Upper lobe of left lung (tissue), 6 donors: ENCODE results near the gene EDA2R. TPM values are rescaled to one million over a fixed set of nuclear protein-coding genes. Genes with fewer than 3 reads are reported as not detected.

Experiments
- ATAC-seq, 2 donors: fragments of 200-7000 bp; cut with Tn5 transposase; one replicate each; pipeline ENCODE4 v1.9.1; 2022; ENCODE audit warnings: mild to moderate bottlenecking in 2 of 2, moderate library complexity in 2 of 2; ENCODE audit not compliant: low FRiP score in 2 of 2
- DNase-seq, 2 donors: peaks; one replicate each; pipeline ENCODE4 v3.0.0-alpha.2; 2019 to 2020
- H3K27ac ChIP-seq, 4 donors: fragments of 200-600 bp; sonication (generic); one replicate each; pipeline ENCODE4 v1.5.1; 2016 to 2019
- H3K27me3 ChIP-seq, 4 donors: fragments of 200-600 bp; sonication (generic); one replicate each; pipeline ENCODE4 v1.5.1; 2017 to 2019
- H3K36me3 ChIP-seq, 4 donors: fragments of 200-600 bp; sonication (generic); one replicate each; pipeline ENCODE4 v1.5.1; 2016 to 2019
- H3K4me1 ChIP-seq, 4 donors: fragments of 200-600 bp; sonication (generic); one replicate each; pipeline ENCODE4 v1.5.1; 2018 to 2019
- H3K4me3 ChIP-seq, 4 donors: fragments of 200-600 bp; sonication (generic); one replicate each; pipeline ENCODE4 v1.5.1; 2017 to 2019; ENCODE audit warnings: mild to moderate bottlenecking in 2 of 4, moderate library complexity in 1 of 4
- H3K9me3 ChIP-seq, 4 donors: fragments of 200-600 bp; sonication (generic); one replicate each; pipeline ENCODE4 v1.5.1; 2018 to 2019
- CTCF ChIP-seq, 6 experiments: fragments of 450-650 bp in 4 of 6; fragments of 200-600 bp in 2 of 6; sonication (generic) in 2 of 6; IDR thresholded peaks; one replicate each; pipeline ENCODE4 v1.5.1; 2016 to 2019; ENCODE audit warnings: antibody characterized with exemption in 6 of 6
- EP300 ChIP-seq, 4 donors: sonication (generic); formaldehyde crosslinking; IDR thresholded peaks; one replicate each; pipeline ENCODE4 v1.5.1; 2017; ENCODE audit warnings: antibody characterized with exemption in 4 of 4, control low read depth in 2 of 4
- POLR2A ChIP-seq, 4 donors: fragments of 450-650 bp; IDR thresholded peaks; one replicate each; pipeline ENCODE4 v1.5.1; 2016 to 2017; ENCODE audit warnings: antibody characterized with exemption in 4 of 4, mild to moderate bottlenecking in 2 of 4
- POLR2AphosphoS5 ChIP-seq, 2 donors: sonication (generic); formaldehyde crosslinking; IDR thresholded peaks; one replicate each; pipeline ENCODE4 v1.5.1; 2017; ENCODE audit warnings: antibody characterized with exemption in 2 of 2
- WGBS, 2 donors: methylation state at CpG; one replicate each; pipeline ENCODE4 v1.1.5; 2017 to 2018; 5-methylcytosine and 5-hydroxymethylcytosine counted together
- total RNA-seq, 6 donors: library from RNA; depleted of rRNA in 4 of 6; stranded (reverse); fragments of >200 nt in 4 of 6; gene quantifications; one replicate each; pipeline versions ENCODE4 v1.1.0 to v1.2.1, GENCODE V29; 2016 to 2021
- donor health status: DM: no; HTN: no; CAD: no; lungs with moderate emphysema.
- donor health status: DM: no; HTN: yes; CAD: no; lungs with severe emphysema.

EDA2R gene
- total RNA-seq, 6 donors from 2014 or later = 0.30 to 4.9 (median 2.1) TPM; not detected in 1

GRCh38 chrX:66676990-66677389, 38.1 kb upstream of the EDA2R start:
- no peak for ATAC-seq
- Histone ChIP-seq H3K27ac (no peak overlapping the region), H3K4me3 (no peak overlapping the region), H3K4me1 (no peaks in the 10 kb centered on the region), H3K9me3 (no peaks in the 10 kb centered on the region), H3K27me3 (no peaks in the 10 kb centered on the region), H3K36me3 (no peaks in the 10 kb centered on the region)
- WGBS, 2 donors = 40 to 52% methylated on average over 1 to 2 of the region's 2 CpGs
- DNase-seq = no peak
- TF ChIP-seq POLR2A (IDR thresholded peaks at IDR 0.05) = no peak
- TF ChIP-seq EP300 (IDR thresholded peaks at IDR 0.05) = no peak
- TF ChIP-seq POLR2AphosphoS5 (IDR thresholded peaks at IDR 0.05) = no peak
- no peak for TF ChIP-seq CTCF (IDR thresholded peaks at IDR 0.05)

GRCh38 chrX:66676413-66676812, 37.5 kb upstream of the EDA2R start:
- TF ChIP-seq POLR2AphosphoS5 (IDR thresholded peaks at IDR 0.05) (no peak), EP300 (IDR thresholded peaks at IDR 0.05) (no peak), POLR2A (IDR thresholded peaks at IDR 0.05) (no peak), CTCF (IDR thresholded peaks at IDR 0.05) (no peak)
- no peak for ATAC-seq
- H3K27me3 ChIP-seq = no peaks in the 10 kb centered on the region
- 70 to 80% methylated on average over 1 of the region's 1 CpG for WGBS, 2 donors
- no peaks in the 10 kb centered on the region for H3K4me1 ChIP-seq
- H3K4me3 ChIP-seq = no peak overlapping the region
- H3K36me3 ChIP-seq = no peaks in the 10 kb centered on the region
- H3K9me3 ChIP-seq = no peaks in the 10 kb centered on the region
- DNase-seq = no peak
- no peak overlapping the region for H3K27ac ChIP-seq

DNA sequence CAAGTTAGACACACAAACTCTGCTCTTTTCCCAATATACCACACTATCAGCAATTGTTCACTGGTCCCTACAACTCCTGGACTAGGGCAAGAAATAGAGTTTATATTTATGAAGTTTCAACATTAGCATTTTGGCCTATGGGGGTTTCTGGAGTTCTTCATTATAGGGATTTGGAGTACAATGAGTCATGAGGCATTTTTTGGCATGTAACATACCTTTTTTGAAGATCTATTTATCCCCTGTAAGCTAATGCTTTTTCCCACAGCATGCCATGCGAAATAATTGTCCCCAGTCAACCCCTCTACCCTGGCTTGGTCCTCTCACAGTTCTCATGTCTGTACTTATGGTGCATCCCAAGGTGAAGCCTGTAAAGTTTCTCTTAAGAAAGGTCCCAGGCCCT, 36.7 kb upstream of the EDA2R start:
- Histone ChIP-seq H3K36me3 (no peaks in the 10 kb centered on the region), H3K9me3 (no peaks in the 10 kb centered on the region), H3K4me3 (no peak overlapping the region), H3K27me3 (no peaks in the 10 kb centered on the region), H3K27ac (no peak overlapping the region), H3K4me1 (no peaks in the 10 kb centered on the region)
- 42 to 55% methylated on average over 1 of the region's 1 CpG for WGBS, 2 donors
- no peak for DNase-seq
- ATAC-seq = no peak
- TF ChIP-seq POLR2A (IDR thresholded peaks at IDR 0.05) (no peak), CTCF (IDR thresholded peaks at IDR 0.05) (no peak), EP300 (IDR thresholded peaks at IDR 0.05) (no peak), POLR2AphosphoS5 (IDR thresholded peaks at IDR 0.05) (no peak)

GRCh38 chrX:66674506-66674905, 35.6 kb upstream of the EDA2R start:
- ATAC-seq (no peak), DNase-seq (no peak)
- Histone ChIP-seq H3K27ac (no peak overlapping the region), H3K9me3 (no peaks in the 10 kb centered on the region), H3K36me3 (no peaks in the 10 kb centered on the region), H3K4me3 (no peak overlapping the region), H3K4me1 (no peaks in the 10 kb centered on the region), H3K27me3 (no peaks in the 10 kb centered on the region)
- WGBS, 2 donors = 63 to 85% methylated on average over 2 of the region's 2 CpGs
- TF ChIP-seq POLR2A (IDR thresholded peaks at IDR 0.05) (no peak), CTCF (IDR thresholded peaks at IDR 0.05) (no peak), EP300 (IDR thresholded peaks at IDR 0.05) (no peak), POLR2AphosphoS5 (IDR thresholded peaks at IDR 0.05) (no peak)

- Histone ChIP-seq H3K4me3 (no peak overlapping the region), H3K27ac (no peak overlapping the region), H3K9me3 (no peaks in the 10 kb centered on the region), H3K36me3 (no peaks in the 10 kb centered on the region), H3K4me1 (no peaks in the 10 kb centered on the region), H3K27me3 (no peaks in the 10 kb centered on the region)
- TF ChIP-seq EP300 (IDR thresholded peaks at IDR 0.05) (no peak), CTCF (IDR thresholded peaks at IDR 0.05) (no peak)
- no peak for ATAC-seq
- DNase-seq = no peak
- WGBS, 2 donors = 50 to 71% methylated on average over 1 of the region's 1 CpG
These were observed 33.2 kb upstream of the EDA2R start for GRCh38 chrX:66672106-66672505.
